HG03354 (cell line): ENCODE measurements around the gene FIZ1.

Source experiments
- ATAC-seq: cut with Tn5 transposase; IDR thresholded peaks from one replicate; pipeline ENCODE4 v1.9.1; 2021; ENCODE audit warnings: mild to moderate bottlenecking; ENCODE audit not compliant: unreplicated experiment, poor library complexity, severe bottlenecking

Gene FIZ1

GRCh38 chr19:55615543-55616394 lies 16.5 kb upstream of the FIZ1 start:
- no peak for ATAC-seq

- no peak for ATAC-seq
Observed at GRCh38 chr19:55614711-55615542, 15.6 kb upstream of the FIZ1 start.

GRCh38 chr19:55613930-55614710 lies 14.8 kb upstream of the FIZ1 start:
- ATAC-seq: no peak

- ATAC-seq: no peak
Observed at GRCh38 chr19:55613396-55613795, 14.1 kb upstream of the FIZ1 start.

GRCh38 chr19:55611983-55612645 lies 12.8 kb upstream of the FIZ1 start:
- no peak for ATAC-seq

GRCh38 chr19:55611300-55611982 lies 12.1 kb upstream of the FIZ1 start:
- ATAC-seq: no peak

GRCh38 chr19:55609326-55609725 lies 10.0 kb upstream of the FIZ1 start:
- ATAC-seq: no peak

GRCh38 chr19:55606817-55607216 lies 7.5 kb upstream of the FIZ1 start:
- ATAC-seq: no peak

GRCh38 chr19:55606471-55606787 lies 7.1 kb upstream of the FIZ1 start:
- no peak for ATAC-seq

GRCh38 chr19:55605637-55606470 lies 6.5 kb upstream of the FIZ1 start, which contains the start of gene ZNF865:
ZNF865 (plus strand) TSS chr19:55605647; CDS start chr19:55613619, 7,972 bp downstream.
- peak; percentile 32 for ATAC-seq

GRCh38 chr19:55605207-55605636 lies 5.9 kb upstream of the FIZ1 start:
- peak; percentile 74 for ATAC-seq

- ATAC-seq: no peak
Observed at GRCh38 chr19:55603581-55604292, 4.4 kb upstream of the FIZ1 start.

GRCh38 chr19:55603115-55603514 lies 3.8 kb upstream of the FIZ1 start:
- no peak for ATAC-seq

- no peak for ATAC-seq
Observed at GRCh38 chr19:55602104-55603001, 3.0 kb upstream of the FIZ1 start.

GRCh38 chr19:55601084-55601483 lies 1.8 kb upstream of the FIZ1 start:
- ATAC-seq: no peak

GRCh38 chr19:55600662-55601028 lies 1.3 kb upstream of the FIZ1 start:
- no peak for ATAC-seq
